Stimulated activated CD4-positive, alpha-beta T cell treated with anti-CD3 and anti-CD28 coated beads, Interleukin-12 subunit alpha, Interleukin-12 subunit beta, amount 100 ng/mL, for 4 hours (primary cell): ENCODE results near the gene LRRC8E.
A peak's percentile ranks its signal among the peaks of the same experiment; 100 is the strongest.
"Not testable (repeated sequence)": the region's sequence is repeated elsewhere in the genome, so short reads cannot be mapped to it uniquely, and the experiment has no call there.

Source experiments
- DNase-seq: peaks from one replicate; pipeline ENCODE4 v3.0.0-alpha.2; 2020

Gene LRRC8E

DNA sequence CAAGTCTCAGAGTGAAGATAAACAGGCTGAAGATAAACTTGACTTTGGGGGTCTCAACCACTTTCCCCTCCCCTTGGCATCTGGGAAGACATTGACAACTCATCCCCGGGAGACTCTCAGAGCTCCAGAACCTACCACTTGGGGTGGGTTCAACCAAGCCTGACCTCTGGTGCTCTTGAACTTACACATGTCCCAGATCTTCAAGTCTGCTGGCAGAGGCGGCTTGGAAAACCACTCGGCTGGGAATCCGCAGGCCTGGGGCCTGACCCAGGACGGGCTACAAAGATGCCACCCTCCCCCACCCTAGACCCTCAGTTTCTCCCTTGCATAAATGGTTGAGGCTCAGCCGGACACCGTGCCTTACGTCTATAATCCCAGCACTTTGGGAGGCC, 512 bp downstream of the LRRC8E start:
- no peak for DNase-seq

DNA sequence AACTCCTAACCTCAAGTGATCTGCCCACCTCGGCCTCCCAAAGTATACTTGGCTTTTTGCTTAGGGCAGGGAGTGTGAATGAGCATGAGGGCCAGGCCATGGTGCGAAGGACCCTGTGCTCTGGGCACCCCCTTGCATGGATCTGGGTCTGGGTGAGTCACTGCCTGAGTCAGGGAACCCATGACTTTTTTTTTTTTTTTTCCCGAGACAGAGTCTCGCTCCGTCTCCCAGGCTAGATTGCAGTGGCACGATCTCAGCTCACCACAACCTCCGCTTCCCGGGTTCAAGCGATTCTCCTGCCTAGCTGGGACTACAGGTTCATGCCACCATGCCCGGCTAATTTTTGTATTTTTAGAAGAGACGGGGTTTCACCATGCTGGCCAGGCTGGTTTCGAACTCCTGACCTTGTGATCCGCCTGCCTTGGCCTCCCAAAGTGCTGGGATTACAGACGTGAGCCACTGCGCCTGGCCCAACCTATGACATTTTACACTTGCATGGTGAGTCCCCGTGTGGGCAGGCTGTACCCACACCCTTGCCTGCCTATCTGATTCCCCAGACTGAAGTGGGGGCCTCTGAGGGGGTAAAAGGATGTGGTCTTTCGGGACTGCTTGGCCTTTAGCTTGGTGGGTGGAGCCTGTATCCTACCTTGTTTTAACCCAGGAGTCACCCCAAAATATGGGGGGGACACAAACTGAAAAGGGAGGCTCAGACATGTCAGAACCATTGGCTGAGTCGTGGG, 5.2 kb downstream of the LRRC8E start:
- DNase-seq: not testable (repeated sequence)

DNA sequence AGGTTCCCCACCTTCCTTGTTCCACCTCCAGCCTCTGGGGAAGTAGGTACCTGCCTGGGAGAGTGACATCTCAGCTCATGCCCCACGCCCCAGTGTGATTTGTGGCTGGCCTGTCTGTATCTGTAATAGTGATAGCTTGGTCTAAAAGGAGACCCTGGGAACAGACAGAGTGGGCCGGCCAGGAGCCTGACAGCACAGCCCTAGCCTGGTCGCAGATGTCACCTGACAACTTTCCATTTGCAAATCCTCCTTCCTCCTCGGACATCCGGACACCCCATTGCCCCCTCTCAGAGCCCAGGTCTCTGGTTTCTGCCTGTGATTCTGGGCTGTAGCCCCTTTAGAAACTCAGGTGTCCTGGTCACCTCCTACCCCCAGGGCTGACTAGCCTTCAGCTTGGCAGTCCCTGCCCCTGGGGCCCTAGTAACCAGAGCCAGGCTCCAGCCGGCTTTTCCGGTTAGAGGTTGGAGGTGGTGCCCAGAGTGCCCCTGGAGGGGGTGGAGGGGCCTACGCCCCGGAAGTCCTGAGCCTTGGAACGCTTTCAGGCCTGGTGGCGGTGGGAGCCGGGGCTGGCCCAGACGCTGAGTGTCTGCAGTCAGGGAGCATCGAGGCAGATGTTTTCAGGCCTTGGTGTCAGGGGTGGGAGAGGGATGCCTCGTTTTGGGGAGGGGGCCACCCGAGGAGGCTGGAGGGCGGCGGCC, 6.5 kb downstream of the LRRC8E start:
- no peak for DNase-seq

DNA sequence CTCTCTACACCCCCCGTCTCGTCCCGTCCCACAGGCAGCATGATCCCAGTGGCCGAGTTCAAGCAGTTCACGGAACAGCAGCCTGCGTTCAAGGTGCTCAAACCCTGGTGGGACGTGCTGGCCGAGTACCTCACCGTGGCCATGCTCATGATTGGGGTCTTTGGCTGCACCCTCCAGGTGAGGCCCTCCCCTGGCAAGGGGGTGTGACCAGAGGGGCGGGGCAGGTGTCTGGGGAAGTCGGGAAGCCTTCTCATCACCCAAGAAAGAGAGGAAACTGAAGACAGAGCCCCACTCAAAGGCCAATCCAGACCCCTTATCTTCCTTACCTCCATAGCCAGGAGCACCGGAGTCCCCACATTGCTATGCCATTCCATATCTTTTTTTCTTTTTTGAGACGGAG, 7.3 kb downstream of the LRRC8E start:
- DNase-seq: no peak

DNA sequence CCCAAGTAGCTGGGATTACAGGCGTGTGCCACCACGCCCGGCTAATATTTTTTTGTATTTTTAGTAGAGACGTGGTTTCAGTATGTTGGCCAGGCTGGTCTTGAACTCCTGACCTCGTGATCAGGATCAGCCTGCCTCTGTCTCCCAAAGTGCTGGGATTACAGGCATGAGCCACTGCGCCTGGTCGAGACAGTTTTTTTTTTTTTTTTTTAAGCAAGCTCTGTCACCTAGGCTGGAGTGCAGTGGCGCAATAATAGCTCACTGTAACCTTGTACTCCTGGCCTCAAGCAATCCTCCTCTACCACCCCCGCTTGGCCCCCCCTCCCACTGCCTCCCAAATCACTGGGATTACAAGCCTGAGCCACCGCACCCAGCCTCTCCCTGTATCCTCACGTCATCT, 9.0 kb downstream of the LRRC8E start:
- no peak for DNase-seq

DNA sequence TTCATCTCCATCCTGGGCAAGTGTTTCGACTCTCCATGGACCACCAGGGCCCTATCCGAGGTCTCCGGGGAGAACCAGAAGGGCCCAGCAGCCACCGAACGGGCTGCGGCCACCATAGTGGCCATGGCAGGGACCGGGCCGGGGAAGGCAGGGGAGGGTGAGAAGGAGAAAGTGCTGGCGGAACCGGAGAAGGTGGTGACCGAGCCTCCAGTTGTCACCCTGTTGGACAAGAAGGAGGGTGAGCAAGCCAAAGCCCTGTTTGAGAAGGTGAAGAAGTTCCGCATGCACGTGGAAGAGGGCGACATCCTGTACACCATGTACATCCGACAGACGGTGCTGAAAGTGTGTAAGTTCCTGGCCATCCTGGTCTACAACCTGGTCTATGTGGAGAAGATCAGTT, 10.7 kb downstream of the LRRC8E start:
- DNase-seq: no peak

DNA sequence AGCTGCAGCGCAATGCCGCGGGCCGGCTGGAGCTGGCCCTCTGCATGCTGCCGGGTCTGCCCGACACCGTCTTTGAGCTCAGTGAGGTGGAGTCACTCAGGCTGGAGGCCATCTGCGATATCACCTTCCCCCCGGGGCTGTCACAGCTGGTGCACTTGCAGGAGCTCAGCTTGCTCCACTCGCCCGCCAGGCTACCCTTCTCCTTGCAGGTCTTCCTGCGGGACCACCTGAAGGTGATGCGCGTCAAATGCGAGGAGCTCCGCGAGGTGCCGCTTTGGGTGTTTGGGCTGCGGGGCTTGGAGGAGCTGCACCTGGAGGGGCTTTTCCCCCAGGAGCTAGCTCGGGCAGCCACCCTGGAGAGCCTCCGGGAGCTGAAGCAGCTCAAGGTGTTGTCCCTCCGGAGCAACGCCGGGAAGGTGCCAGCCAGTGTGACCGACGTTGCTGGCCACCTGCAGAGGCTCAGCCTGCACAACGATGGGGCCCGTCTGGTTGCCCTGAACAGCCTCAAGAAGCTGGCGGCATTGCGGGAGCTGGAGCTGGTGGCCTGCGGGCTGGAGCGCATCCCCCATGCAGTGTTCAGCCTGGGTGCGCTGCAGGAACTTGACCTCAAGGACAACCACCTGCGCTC, 11.6 kb downstream of the LRRC8E start:
- DNase-seq: no peak

DNA sequence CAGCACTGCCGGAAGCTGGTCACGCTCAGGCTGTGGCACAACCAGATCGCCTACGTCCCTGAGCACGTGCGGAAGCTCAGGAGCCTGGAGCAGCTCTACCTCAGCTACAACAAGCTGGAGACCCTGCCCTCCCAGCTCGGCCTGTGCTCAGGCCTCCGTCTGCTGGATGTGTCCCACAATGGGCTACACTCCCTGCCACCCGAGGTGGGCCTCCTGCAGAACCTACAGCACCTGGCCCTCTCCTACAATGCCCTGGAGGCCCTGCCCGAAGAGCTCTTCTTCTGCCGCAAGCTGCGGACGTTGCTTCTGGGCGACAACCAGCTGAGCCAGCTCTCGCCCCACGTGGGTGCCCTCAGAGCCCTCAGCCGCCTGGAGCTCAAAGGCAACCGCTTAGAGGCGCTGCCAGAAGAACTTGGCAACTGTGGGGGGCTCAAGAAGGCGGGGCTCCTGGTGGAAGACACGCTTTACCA, 12.1 kb downstream of the LRRC8E start:
- DNase-seq: no peak

DNA sequence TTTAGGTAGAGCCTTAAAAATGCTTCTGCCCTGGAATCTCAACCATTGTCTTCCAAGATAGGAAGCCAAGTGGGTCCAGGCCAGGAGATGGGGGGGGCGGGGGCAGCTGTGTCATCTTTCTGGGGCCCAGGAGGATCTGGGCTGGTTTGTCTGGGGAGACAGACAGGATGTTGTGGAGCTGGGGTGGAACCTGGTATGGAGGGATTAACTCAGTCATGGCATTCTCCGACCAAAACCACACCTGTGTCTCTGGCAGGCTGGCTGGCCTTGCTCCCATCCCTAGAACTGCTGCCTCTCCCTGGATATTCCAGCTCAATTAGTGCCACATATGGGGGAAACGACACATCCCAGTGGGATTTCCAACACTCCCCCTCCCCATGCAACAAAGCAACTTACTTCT, 12.6 kb downstream of the LRRC8E start:
- DNase-seq: no peak

DNA sequence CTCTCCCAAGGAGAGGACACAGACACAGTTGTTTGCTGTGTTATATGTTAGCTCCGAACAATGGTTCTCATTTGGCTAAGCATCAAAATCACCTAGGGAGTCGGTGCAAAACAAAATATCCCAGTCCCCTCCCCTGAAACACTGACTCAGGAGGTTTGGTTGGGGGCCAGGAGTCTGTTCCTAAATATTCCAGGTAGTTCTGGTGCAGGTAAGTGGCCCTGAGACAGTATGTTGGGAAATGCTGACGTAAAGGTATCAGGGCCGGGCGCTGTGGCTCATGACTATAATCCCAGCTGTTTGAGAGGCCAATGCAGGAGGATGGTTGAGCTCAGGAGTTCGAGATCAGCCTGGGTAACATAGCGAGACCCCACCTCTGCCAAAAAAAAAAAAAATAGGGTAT, 13.0 kb downstream of the LRRC8E start:
- no peak for DNase-seq

DNA sequence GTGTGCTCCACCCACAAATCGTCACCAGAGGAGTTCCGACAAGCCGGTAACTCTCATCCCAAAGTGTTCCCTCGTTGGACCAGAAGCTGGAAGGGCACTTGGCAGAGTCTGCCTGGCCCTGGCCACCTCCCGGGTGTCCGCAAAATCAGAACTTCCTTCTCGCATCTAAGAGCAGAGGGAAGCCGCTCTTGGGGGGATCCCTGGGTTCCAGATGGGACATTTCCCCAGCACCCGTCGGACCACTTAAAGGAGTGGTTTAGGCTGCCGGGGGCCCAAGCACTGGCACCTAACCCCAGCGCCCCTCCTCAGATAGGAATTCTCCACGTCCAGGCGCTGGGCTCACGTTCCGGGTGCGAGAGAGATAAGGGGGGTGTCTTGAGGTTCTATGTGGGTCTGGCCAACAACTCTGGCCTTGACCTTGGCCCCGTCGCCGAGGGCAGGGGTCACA, 14.5 kb downstream of the LRRC8E start:
- DNase-seq: no peak

DNA sequence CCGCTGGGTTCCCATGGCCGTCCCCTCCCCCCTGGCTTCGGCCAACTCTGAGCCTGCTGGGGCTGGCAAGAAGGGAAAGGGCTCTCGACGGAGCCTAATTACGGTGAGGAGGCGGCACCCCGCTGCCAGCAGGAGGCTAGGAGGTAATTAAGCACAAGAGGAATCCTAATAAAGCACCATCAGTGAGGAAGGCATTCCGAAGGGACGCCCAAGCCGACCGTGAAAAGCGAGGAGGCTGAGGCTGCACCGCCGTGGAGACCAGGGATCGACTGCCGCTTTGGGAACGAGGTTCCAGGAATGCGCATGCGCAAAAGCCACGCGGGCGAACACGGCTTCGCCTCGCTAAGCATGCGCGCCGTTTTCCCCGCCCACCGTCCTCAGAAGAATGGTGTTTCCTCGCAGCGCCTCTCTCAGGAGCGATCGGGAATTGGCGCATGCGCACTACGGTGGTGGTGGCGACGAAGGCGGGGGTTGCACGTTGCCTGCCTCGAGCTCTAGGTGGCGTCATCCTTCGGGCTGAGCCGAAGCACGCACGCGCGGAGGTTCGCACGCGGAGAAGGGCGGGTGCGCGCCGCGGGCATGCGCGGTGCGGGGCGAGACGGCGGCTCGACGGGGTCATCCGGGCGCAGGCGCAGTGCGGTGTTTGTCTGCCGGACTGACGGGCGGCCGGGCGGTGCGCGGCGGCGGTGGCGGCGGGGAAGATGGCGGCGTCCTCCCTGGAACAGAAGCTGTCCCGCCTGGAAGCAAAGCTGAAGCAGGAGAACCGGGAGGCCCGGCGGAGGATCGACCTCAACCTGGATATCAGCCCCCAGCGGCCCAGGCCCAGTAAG, 15.1 kb downstream of the LRRC8E start, which contains the start of gene MAP2K7:
TSS of gene MAP2K7 (plus strand) at position 634 of the 830 bp plus-strand sequence. CDS start at position 702, 68 bp downstream.
- DNase-seq: peak; percentile 100

DNA sequence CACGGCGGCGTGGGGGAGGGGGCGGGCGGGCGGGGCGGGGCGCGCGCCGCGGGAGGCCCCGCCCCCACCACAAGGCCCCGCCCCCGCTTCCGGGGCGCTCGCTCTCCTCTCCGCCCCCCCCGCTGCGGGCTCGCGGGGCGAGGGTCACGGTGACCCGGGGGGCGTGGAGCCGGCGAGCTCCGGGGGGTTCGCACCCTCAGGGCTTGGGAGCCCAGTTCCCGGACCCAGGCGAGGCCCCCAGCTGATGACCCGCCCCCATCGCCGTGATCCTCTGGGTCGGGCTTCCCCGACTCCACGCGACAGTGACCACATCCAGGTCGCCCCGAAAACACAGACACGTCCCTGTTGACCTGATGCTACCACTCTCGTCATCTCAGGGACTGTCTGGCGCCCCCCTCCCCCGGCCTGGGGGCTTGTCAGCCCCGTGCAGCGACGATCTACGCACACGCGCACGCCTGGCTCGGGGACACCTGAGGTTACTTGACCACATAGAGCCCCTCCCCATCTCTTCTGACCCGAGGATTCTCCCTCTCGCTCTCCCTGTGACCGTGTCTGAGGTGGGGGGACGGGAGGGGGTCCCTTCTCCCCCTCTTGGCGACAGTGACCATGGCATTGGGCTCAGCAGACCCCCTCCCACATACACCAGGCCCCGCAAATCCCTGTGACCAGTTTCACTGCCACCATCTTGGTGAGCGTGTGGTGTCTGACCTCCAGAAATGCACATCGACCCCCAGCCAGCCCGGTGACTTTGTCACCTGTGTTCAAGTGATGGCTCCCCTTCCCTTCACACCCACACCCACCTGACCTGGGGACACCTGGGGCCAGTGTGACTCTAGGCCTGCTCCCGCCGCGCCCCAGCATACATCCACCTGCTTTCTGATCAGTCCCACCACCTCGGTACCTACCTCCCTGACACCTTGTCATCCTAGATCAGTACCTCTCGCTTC, 16.0 kb downstream of the LRRC8E start:
- no peak for DNase-seq

DNA sequence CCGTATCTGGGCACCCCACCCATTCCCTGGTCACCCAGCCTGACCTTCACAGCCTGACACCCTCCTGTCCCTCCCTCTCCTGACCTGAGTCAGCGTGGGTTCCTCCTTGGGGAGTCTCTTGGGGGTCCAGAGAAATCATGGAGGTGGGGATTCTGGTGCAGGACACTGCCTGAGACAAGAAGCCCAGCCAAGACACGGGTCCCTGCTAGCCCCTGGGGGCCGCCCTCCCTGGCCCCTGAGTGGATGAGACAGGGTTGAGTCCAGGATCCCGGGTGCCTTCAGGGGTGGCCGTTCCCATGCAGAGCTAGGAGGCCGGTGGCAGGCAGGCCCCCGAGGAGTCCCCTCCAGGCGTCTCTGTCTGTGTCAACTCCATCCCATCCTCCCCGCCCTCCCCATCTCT, 17.0 kb downstream of the LRRC8E start:
- DNase-seq: no peak

DNA sequence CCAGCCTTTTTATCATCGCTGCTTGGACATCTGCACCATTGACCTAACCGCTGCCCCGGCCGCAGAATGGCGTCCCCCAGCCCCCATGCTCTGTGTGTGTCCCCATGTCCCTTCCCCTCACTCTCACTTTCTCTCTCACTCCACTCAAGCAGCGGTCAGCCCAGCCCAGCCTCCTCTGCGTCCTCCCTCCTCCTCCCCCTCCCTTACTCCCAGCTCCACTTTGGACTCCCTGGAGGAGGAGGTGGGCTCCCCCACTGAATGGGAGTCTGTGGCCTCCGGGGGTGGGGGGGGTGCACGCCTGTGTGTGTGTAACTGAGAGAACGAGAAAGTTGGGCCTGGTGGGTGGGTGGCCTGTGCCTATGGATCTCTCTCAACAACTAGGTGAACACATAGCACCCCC, 17.5 kb downstream of the LRRC8E start:
- DNase-seq: no peak

DNA sequence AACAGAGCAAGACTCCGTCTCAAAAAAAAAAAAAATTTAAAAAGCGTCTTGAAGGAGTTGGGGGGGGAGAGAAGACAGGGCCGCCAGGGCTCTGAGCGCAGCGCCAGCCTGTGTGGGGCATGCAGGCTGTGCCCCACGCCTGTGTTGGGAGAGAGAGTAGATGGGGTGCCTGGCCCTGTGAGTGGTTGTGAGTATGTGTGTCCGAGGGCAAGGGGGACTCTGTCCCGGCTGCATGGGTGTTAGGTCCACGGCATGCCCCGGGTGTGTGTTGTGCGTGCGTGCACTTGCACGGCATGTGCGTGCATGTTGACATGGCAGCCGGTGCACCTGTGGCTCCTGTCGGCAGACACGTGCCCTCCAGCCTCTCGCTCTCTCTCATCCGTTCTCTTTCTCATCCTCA, 18.8 kb downstream of the LRRC8E start:
- DNase-seq: no peak

DNA sequence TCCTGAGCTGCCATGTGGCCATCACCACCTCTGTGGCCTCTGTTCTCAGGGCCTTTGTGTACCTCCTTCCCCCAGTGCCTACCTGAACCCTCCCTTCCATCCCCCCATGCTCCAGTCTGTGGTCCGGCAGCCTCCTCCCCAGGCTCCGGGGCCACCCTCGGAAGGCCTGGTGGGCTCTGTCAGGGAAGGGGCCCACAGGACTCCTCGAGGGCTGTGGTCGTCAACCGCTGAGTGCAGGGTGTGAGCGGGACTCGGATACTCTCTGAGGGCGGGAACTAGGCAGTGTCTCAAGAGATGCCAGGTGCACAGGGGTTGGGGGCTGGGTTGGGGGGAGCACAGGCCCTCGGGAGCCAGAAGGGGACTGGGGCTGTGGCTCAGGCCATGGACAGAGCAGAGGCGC, 19.2 kb downstream of the LRRC8E start:
- no peak for DNase-seq

DNA sequence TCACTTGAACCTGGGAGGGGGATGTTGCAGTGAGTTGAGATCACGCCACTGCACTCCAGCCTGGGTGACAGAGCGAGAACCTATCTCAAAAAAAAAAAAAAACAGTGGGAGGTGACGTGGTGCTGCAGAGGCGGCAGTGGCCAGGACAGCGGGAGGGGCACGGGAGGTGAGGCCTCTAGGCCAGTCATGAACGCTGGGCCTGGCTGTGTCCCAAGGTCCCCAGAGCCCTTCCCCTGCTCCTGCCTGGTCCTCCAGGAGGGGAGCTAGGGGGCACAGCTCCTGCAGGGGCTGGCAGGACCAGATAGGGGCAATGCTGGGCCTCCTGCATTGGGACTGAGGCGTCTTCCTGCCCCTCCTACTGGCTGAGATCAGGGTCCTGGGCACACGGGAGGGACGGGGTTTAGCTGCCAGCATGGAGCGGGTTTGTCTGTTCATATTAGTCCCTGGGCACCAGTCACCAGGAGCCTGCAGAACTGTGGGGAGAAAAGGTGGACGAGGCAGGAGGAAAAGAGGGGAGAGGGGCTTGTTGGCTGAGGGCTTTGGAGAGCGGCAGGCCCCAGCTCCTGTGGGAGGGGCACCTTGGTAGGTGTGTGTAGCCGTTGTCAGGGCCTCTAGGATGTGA, 19.9 kb downstream of the LRRC8E start:
- no peak for DNase-seq

DNA sequence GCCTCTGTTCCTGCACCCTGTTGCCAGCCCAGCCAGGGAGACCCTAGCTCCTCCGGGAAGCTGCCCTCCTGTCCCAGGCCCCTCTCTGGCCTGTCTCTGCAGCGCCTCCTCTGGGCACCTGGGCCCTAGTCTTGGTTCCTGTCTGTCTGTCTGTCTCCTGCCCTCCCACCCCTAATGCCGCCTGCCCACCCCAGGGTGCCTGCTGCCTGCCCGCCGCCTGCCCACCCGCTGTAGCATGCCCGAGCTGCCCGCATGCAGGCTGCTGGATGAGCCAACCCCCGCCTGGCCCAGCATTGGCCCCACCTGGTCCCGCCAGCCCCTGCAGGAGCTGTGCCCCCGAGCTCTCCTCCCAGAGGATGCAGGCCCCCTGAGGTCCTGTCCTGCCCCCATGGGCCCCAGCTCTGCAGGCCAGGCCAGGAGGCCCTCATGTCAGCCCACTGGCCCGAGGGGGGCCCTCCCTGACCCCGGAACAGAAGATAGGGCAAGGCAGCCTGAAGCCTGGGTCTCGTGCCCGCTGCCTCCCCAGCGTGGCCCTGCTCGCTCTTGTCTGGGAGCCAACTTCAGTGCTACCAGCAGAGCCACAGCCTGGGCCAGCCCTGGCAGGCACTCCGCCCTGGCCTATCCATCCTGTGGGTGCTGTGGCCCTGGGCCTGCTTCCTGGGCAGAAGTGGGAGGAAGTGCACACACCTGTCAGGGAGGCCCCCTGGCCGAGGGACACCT, 20.6 kb downstream of the LRRC8E start:
- DNase-seq: no peak

DNA sequence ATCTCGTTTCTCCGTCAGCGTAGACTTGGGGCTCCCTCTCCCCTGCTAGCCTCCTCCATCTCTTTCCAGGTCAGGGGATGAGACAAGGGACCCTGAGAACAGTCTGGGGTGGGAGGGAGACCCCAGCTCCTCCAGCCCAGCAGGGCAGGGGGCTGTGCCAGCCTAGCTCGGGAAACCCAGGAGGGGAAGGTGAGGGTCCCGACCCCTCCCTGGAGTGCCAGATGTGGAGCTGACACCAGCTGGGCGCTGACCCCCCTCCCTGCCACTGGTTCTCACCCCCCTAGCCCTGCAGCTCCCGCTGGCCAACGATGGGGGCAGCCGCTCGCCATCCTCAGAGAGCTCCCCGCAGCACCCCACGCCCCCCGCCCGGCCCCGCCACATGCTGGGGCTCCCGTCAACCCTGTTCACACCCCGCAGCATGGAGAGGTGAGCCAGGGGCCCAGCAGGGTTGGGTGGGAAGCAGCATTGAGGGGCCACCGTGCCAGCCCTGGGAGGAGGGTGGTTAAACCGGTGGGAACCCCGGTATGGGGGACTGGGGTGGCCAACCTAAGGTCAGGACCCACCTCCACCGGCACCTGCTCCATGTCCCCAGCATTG, 21.3 kb downstream of the LRRC8E start:
- no peak for DNase-seq
